ENCODE results near the gene CLTCL1. TPM values are rescaled to one million over a fixed set of nuclear protein-coding genes. Genes with fewer than 3 reads are reported as not detected.

Gene CLTCL1
- total and polyA plus RNA-seq, 9 of the 15 experiments (the other 6 are each of a cell fraction or from before 2014, with no cell fraction given): 1.1 to 11.7 (median 5.0) TPM

DNA sequence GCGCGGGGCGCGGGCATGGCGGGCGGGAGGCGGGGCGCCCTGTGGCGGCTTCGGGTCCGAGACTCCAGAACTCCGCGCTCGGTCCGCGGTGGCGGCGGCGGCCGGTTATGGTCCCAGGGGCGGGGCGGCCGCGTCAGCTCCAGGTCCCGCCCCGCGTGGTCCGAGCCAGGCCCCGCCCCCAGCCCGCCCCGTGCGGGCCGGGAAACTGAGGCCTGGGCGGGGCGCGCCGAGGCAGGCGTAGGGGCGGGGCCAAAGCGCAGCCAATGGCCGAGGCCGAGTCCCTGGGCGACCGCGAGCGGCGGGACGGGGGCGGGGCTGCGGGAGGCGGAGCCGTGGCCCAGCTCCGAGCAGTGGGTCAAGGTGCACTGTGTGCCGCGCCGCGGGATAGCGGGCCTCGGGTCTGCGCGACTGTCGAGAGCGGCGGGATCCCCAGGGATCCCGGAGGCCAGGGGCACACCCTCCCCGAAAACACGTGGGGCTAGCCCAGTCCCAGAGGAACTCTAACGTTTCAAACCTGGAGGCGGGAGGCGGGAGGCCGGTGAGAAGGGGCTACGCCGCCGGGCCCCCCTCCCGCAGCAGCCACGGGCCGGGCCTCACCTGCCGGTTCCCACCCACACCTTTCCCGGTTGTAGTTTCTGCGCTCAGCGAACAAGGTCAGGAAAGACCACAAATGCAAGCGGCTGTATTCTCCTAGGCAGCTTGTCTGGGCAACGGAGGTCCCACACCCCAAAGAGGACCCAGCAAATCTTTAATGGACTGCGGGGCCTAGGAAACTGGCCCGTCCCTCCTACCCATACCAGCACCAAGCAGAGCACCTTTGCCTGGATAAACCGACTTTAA, 112.6 kb downstream of the CLTCL1 start, which contains the start of gene SLC25A1 (continued):
- TF ChIP-seq ZBTB9 (CRISPR knock-in tag; IDR thresholded peaks at IDR 0.05) (peak; percentile 77), YY1 (IDR thresholded peaks at IDR 0.05; ENCODE audit: borderline replicate concordance in 1 of 3, control insufficient read depth in 1 of 3, extremely low read depth in 1 of 3, insufficient read depth in 3 of 3, insufficient read length in 1 of 3, insufficient replicate concordance in 2 of 3, low read depth in 1 of 3, low read length in 2 of 3) (peak in 1 of 3 experiments; percentile 71), ZNF408 (CRISPR knock-in tag; IDR thresholded peaks at IDR 0.05; ENCODE audit: low read depth) (no peak), SMAD2 (IDR thresholded peaks at IDR 0.05; ENCODE audit: low read depth, low read length) (peak; percentile 62; the same call in 1 of the 2 replicates), POLR3G (IDR thresholded peaks at IDR 0.05; ENCODE audit: extremely low read depth, insufficient read length, insufficient replicate concordance) (no peak), ILK (tag; IDR thresholded peaks at IDR 0.05; ENCODE audit: borderline replicate concordance, low read depth) (no peak), SIRT6 (IDR thresholded peaks at IDR 0.05; ENCODE audit: low read depth, low read length) (no peak), BCL6 (CRISPR knock-in tag; IDR thresholded peaks at IDR 0.05) (no peak), IFI16 (CRISPR knock-in tag; IDR thresholded peaks at IDR 0.05) (0 out of 2 replicates have a peak, but pooled peaks have one; percentile 41), ZNF780A (CRISPR knock-in tag; IDR thresholded peaks at IDR 0.05) (no peak), ZNF253 (CRISPR knock-in tag; conservative IDR thresholded peaks at IDR 0.05) (no peak), CEBPZ (IDR thresholded peaks at IDR 0.05; ENCODE audit: borderline replicate concordance, low read depth, low read length) (no peak), ZNF133 (CRISPR knock-in tag; IDR thresholded peaks at IDR 0.05) (0 out of 2 replicates have a peak, but pooled peaks have one; percentile 7), GTF2A2 (tag; IDR thresholded peaks at IDR 0.05) (no peak), ZNF239 (CRISPR knock-in tag; IDR thresholded peaks at IDR 0.05) (no peak), PHTF2 (CRISPR knock-in tag; IDR thresholded peaks at IDR 0.05) (no peak)
- TF ChIP-seq, protein P1, sequence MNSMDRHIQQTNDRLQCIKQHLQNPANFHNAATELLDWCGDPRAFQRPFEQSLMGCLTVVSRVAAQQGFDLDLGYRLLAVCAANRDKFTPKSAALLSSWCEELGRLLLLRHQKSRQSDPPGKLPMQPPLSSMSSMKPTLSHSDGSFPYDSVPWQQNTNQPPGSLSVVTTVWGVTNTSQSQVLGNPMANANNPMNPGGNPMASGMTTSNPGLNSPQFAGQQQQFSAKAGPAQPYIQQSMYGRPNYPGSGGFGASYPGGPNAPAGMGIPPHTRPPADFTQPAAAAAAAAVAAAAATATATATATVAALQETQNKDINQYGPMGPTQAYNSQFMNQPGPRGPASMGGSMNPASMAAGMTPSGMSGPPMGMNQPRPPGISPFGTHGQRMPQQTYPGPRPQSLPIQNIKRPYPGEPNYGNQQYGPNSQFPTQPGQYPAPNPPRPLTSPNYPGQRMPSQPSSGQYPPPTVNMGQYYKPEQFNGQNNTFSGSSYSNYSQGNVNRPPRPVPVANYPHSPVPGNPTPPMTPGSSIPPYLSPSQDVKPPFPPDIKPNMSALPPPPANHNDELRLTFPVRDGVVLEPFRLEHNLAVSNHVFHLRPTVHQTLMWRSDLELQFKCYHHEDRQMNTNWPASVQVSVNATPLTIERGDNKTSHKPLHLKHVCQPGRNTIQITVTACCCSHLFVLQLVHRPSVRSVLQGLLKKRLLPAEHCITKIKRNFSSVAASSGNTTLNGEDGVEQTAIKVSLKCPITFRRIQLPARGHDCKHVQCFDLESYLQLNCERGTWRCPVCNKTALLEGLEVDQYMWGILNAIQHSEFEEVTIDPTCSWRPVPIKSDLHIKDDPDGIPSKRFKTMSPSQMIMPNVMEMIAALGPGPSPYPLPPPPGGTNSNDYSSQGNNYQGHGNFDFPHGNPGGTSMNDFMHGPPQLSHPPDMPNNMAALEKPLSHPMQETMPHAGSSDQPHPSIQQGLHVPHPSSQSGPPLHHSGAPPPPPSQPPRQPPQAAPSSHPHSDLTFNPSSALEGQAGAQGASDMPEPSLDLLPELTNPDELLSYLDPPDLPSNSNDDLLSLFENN (IDR thresholded peaks at IDR 0.05; ENCODE audit: low read depth in 2 of 2, low read length in 2 of 2): 0 out of 4 replicates have a peak, but pooled peaks of 1 of the 2 experiments have one; percentile 8
